Uterus (tissue), 4 donors: ENCODE measurements around the gene CATSPERD. TPM values are rescaled to one million over a fixed set of nuclear protein-coding genes. Genes with fewer than 3 reads are reported as not detected.

Experiments used
- DNase-seq, 2 donors: peaks; one replicate each; pipeline ENCODE4 v3.0.0-alpha.2; 2019 to 2020
- H3K27ac ChIP-seq, 2 donors: fragments of 200-600 bp; sonication (generic); 1 replicate in 1 of 2; 2 replicates in 1 of 2; pipeline ENCODE4 v1.5.1; 2016 to 2018
- H3K27me3 ChIP-seq, 2 donors: fragments of 200-600 bp; sonication (generic); one replicate each; pipeline ENCODE4 v1.5.1; 2018 to 2019; ENCODE audit warnings: control low read depth in 1 of 2
- H3K36me3 ChIP-seq, 2 donors: fragments of 200-600 bp; sonication (generic); one replicate each; pipeline ENCODE4 v1.5.1; 2019; ENCODE audit warnings: control low read depth in 1 of 2
- H3K4me1 ChIP-seq, 2 donors: fragments of 200-600 bp; sonication (generic); one replicate each; pipeline ENCODE4 v1.5.1; 2018 to 2019; ENCODE audit warnings: control low read depth in 1 of 2
- H3K4me3 ChIP-seq, 2 donors: fragments of 200-600 bp; sonication (generic); 1 replicate in 1 of 2; 2 replicates in 1 of 2; pipeline ENCODE4 v1.5.1; 2018 to 2019; ENCODE audit warnings: mild to moderate bottlenecking in 1 of 2
- H3K9me3 ChIP-seq, 2 donors: fragments of 200-600 bp; sonication (generic); one replicate each; pipeline ENCODE4 v1.5.1; 2019; ENCODE audit warnings: control low read depth in 1 of 2
- POLR2A ChIP-seq, 2 donors: fragments of 450-650 bp; IDR thresholded peaks; one replicate each; pipeline ENCODE4 v1.6.1; 2016; ENCODE audit warnings: antibody characterized with exemption in 2 of 2, mild to moderate bottlenecking in 1 of 2, moderate library complexity in 1 of 2
- intact Hi-C: fragments of 100-400 bp; cut with DNase I; formaldehyde crosslinking; loops from one replicate; pipeline ENCODE4 v1.15.1; 2023; ENCODE audit warnings: low total_unique reads
- total RNA-seq, 4 donors: library from RNA; depleted of rRNA in 3 of 4; stranded (reverse); fragments of >200 nt in 3 of 4; gene quantifications; one replicate each; pipeline versions ENCODE4 v1.1.0 to v1.2.4, GENCODE V29; 2014 to 2023
- TF ChIP-seq, protein P1 (sequence below), 4 experiments: fragments of 200-600 bp in 2 of 4; fragments of 450-650 bp in 2 of 4; sonication (generic) in 2 of 4; IDR thresholded peaks; one replicate each; pipeline ENCODE4 v1.5.1; 2016 to 2019; ENCODE audit warnings: antibody characterized with exemption in 4 of 4, mild to moderate bottlenecking in 2 of 4, moderate library complexity in 1 of 4
- donor health status: DM: yes; HTN: yes; CAD: no.

Gene CATSPERD
- total RNA-seq, 4 donors from 2014 or later, result not detected

GRCh38 chr19:5787409-5788182 is 67.2 kb downstream of the CATSPERD start:
- TF ChIP-seq, protein P1, sequence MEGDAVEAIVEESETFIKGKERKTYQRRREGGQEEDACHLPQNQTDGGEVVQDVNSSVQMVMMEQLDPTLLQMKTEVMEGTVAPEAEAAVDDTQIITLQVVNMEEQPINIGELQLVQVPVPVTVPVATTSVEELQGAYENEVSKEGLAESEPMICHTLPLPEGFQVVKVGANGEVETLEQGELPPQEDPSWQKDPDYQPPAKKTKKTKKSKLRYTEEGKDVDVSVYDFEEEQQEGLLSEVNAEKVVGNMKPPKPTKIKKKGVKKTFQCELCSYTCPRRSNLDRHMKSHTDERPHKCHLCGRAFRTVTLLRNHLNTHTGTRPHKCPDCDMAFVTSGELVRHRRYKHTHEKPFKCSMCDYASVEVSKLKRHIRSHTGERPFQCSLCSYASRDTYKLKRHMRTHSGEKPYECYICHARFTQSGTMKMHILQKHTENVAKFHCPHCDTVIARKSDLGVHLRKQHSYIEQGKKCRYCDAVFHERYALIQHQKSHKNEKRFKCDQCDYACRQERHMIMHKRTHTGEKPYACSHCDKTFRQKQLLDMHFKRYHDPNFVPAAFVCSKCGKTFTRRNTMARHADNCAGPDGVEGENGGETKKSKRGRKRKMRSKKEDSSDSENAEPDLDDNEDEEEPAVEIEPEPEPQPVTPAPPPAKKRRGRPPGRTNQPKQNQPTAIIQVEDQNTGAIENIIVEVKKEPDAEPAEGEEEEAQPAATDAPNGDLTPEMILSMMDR (IDR thresholded peaks at IDR 0.05), result no peak
- no peak for TF ChIP-seq POLR2A (IDR thresholded peaks at IDR 0.05)
- no peak for DNase-seq
- intact Hi-C loops, result no loop called here
- no peaks in the 10 kb centered on the region for H3K9me3 ChIP-seq
- no peak overlapping the region for H3K4me3 ChIP-seq
- no peaks in the 10 kb centered on the region for H3K36me3 ChIP-seq
- no peak overlapping the region for H3K27ac ChIP-seq
- no peaks in the 10 kb centered on the region for H3K4me1 ChIP-seq
- no peaks in the 10 kb centered on the region for H3K27me3 ChIP-seq

- intact Hi-C loops, result no loop called here
- Histone ChIP-seq H3K4me3 (no peak overlapping the region), H3K27me3 (no peaks in the 10 kb centered on the region), H3K36me3 (no peaks in the 10 kb centered on the region), H3K9me3 (no peaks in the 10 kb centered on the region), H3K27ac (no peak overlapping the region), H3K4me1 (no peaks in the 10 kb centered on the region)
- no peak for DNase-seq
- TF ChIP-seq, protein P1 (IDR thresholded peaks at IDR 0.05), result no peak
- no peak for TF ChIP-seq POLR2A (IDR thresholded peaks at IDR 0.05)
Measured at GRCh38 chr19:5788422-5788821, 68.0 kb downstream of the CATSPERD start.

- no peak for TF ChIP-seq POLR2A (IDR thresholded peaks at IDR 0.05)
- TF ChIP-seq, protein P1 (IDR thresholded peaks at IDR 0.05), result no peak
- Histone ChIP-seq H3K27me3 (no peaks in the 10 kb centered on the region), H3K4me1 (no peaks in the 10 kb centered on the region), H3K36me3 (no peaks in the 10 kb centered on the region), H3K9me3 (no peaks in the 10 kb centered on the region), H3K27ac (no peak overlapping the region), H3K4me3 (no peak overlapping the region)
- no peak for DNase-seq
- intact Hi-C loops, result no loop called here
Measured at GRCh38 chr19:5789351-5789761, 68.9 kb downstream of the CATSPERD start.

- DNase-seq, result no peak
- no peaks in the 10 kb centered on the region for H3K4me1 ChIP-seq
- H3K27ac ChIP-seq, result peak overlapping the region; percentile 92 to 98
- TF ChIP-seq, protein P1 (IDR thresholded peaks at IDR 0.05), result no peak
- no peak for TF ChIP-seq POLR2A (IDR thresholded peaks at IDR 0.05)
- peak overlapping the region; percentile 90 to 91 for H3K4me3 ChIP-seq
- H3K9me3 ChIP-seq, result no peaks in the 10 kb centered on the region
- no peaks in the 10 kb centered on the region for H3K27me3 ChIP-seq
- no peaks in the 10 kb centered on the region for H3K36me3 ChIP-seq
- intact Hi-C loops, result no loop called here
Measured at GRCh38 chr19:5789886-5790558, 69.6 kb downstream of the CATSPERD start.
